ENCODE results near the gene PARD6B. TPM values are rescaled to one million over a fixed set of nuclear protein-coding genes. Genes with fewer than 3 reads are reported as not detected.
A peak's percentile ranks its signal among the peaks of the same experiment; 100 is the strongest.

Gene PARD6B
- total RNA-seq, 2 donors from 2014 or later = 29.0 to 36.7 TPM

DNA sequence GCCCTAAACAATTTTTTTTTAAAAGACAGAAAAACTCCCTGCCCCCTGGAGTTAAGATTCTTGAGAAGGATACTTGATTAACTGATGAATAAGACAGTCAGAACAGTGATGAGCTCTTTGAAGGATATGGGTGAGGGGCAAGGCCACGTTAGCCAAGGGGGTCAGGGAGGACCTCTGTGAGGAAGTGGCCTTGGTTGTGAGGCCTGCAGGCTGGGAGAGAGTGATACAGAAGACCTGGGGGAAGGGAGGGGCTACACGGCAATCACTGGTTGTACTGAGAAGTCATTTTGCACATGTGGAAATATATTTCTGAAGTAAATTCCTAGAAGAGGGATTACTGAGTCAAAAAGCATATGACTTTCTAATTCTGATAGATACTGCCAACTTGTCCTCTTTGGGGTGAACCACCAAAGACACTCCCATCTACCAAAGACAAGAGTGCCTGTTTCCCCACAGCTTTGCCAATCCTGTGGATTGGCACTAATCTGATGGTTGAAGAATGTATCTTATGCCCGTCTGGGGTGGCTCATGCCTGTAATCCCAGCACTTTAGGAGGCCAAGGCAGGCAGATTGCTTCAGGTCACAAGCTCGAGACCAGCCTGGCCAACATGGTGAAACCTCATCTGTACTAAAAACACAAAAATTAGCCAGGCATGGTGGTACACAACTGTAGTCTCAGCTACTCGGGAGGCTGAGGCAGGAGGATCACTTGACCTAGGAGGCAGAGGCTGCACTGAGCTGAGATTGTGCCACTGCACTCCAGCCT is 41.2 kb downstream of the PARD6B start:
- Mint-ChIP-seq H3K27ac (no peak overlapping the region), H3K4me1 (peaks cover 9% of the 10 kb centered on the region), H3K27me3 (ENCODE audit: insufficient read depth) (no peaks in the 10 kb centered on the region), H3K4me3 (no peak overlapping the region), H3K36me3 (ENCODE audit: low read depth) (no peaks in the 10 kb centered on the region), H3K9me3 (no peaks in the 10 kb centered on the region)
- H3K36me3 ChIP-seq (ENCODE audit: control insufficient read depth, insufficient read depth, low read length) = no peaks in the 10 kb centered on the region
- DNase-seq = peak; percentile 20
- H3K4me1 ChIP-seq (ENCODE audit: control insufficient read depth, insufficient read depth, low read length) = peaks cover 3% of the 10 kb centered on the region
- TF ChIP-seq, protein P1, sequence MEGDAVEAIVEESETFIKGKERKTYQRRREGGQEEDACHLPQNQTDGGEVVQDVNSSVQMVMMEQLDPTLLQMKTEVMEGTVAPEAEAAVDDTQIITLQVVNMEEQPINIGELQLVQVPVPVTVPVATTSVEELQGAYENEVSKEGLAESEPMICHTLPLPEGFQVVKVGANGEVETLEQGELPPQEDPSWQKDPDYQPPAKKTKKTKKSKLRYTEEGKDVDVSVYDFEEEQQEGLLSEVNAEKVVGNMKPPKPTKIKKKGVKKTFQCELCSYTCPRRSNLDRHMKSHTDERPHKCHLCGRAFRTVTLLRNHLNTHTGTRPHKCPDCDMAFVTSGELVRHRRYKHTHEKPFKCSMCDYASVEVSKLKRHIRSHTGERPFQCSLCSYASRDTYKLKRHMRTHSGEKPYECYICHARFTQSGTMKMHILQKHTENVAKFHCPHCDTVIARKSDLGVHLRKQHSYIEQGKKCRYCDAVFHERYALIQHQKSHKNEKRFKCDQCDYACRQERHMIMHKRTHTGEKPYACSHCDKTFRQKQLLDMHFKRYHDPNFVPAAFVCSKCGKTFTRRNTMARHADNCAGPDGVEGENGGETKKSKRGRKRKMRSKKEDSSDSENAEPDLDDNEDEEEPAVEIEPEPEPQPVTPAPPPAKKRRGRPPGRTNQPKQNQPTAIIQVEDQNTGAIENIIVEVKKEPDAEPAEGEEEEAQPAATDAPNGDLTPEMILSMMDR (conservative IDR thresholded peaks at IDR 0.05) = no peak
- no peaks in the 10 kb centered on the region for H3K27me3 ChIP-seq (ENCODE audit: control insufficient read depth, insufficient read depth, low read length, poor library complexity, severe bottlenecking)
- 79 to 87% methylated on average over 4 to 5 of the region's 5 CpGs for WGBS, 2 experiments (ENCODE audit: insufficient coverage in 1 of 2, insufficient read length in 1 of 2)
- H3K9ac ChIP-seq (ENCODE audit: extremely low read depth, low read length, poor library complexity, severe bottlenecking) = no peak overlapping the region
- no peaks in the 10 kb centered on the region for H3K9me3 ChIP-seq (ENCODE audit: control insufficient read depth, low read length)
- H3K27ac ChIP-seq (ENCODE audit: low read depth, low read length) = no peak overlapping the region
- H3K4me3 ChIP-seq (ENCODE audit: low read length) = no peak overlapping the region

DNA sequence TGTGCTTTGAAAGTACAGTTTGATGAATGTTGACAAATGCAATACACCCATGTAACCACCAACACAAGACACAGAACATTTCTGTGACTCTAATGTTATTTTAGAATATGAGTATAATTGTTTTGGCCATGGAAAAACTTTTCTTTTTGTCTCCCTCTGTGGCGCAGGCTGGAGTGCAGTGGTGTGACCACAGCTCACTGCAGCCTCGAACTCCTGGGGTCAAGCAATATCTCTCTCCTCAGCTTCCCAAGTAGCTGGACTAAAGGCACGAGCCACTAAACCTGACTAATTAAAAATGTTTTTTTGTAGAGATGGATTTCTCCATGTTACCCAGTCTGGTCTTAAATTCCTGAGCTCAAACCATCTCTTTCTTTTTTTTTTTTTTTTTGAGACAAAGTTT is 43.1 kb downstream of the PARD6B start:
- 89 to 100% methylated on average over 2 to 3 of the region's 3 CpGs for WGBS, 2 experiments (ENCODE audit: insufficient coverage in 1 of 2, insufficient read length in 1 of 2)
- no peak overlapping the region for H3K4me3 Mint-ChIP-seq
- Histone ChIP-seq H3K27ac (ENCODE audit: low read depth, low read length) (no peak overlapping the region), H3K27me3 (ENCODE audit: control insufficient read depth, insufficient read depth, low read length, poor library complexity, severe bottlenecking) (no peaks in the 10 kb centered on the region), H3K9ac (ENCODE audit: extremely low read depth, low read length, poor library complexity, severe bottlenecking) (no peak overlapping the region), H3K4me3 (ENCODE audit: low read length) (no peak overlapping the region), H3K4me1 (ENCODE audit: control insufficient read depth, insufficient read depth, low read length) (peaks cover 3% of the 10 kb centered on the region), H3K36me3 (ENCODE audit: control insufficient read depth, insufficient read depth, low read length) (no peaks in the 10 kb centered on the region), H3K9me3 (ENCODE audit: control insufficient read depth, low read length) (no peaks in the 10 kb centered on the region)
- H3K4me1 Mint-ChIP-seq = peaks cover 4% of the 10 kb centered on the region
- TF ChIP-seq, protein P1 (conservative IDR thresholded peaks at IDR 0.05) = no peak
- H3K27ac Mint-ChIP-seq = no peak overlapping the region
- no peaks in the 10 kb centered on the region for H3K9me3 Mint-ChIP-seq
- H3K27me3 Mint-ChIP-seq (ENCODE audit: insufficient read depth) = no peaks in the 10 kb centered on the region
- no peaks in the 10 kb centered on the region for H3K36me3 Mint-ChIP-seq (ENCODE audit: low read depth)
- peak; percentile 24 for DNase-seq

DNA sequence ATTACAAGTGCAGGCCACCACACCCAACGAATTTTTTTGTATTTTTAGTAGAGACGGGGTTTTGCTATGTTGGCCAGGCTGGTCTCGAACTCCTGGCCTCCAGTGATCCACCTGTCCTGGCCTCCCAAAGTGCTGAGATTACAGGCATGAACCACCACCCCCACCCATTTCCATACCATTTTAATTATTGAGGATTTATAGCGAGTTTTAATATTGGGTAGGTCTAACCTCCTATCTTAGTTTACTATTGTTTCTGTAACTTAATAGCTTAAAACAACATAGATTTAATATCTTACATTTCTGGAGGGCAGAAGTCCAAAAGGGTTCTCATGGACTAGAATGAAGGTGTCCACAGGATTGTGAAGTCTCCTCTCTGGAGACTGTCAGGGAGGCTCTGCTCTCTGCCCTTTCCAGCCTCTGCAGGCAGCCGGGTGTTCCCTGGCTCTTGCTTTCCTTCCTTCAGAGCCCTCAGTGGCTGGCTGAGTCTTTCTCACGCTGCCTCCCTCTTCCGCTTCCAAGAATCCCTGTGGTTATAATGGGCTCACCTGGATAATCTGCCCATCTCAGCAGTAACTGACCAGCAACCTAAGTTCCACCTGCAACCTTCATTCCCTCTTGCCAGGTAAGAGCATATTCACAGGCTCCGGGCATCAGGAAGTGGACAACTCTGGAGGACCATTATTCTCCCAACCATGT is 44.9 kb downstream of the PARD6B start:
- TF ChIP-seq, protein P1 (conservative IDR thresholded peaks at IDR 0.05) = no peak
- Histone ChIP-seq H3K9me3 (ENCODE audit: control insufficient read depth, low read length) (no peaks in the 10 kb centered on the region), H3K27ac (ENCODE audit: low read depth, low read length) (no peak overlapping the region), H3K9ac (ENCODE audit: extremely low read depth, low read length, poor library complexity, severe bottlenecking) (no peak overlapping the region), H3K27me3 (ENCODE audit: control insufficient read depth, insufficient read depth, low read length, poor library complexity, severe bottlenecking) (no peaks in the 10 kb centered on the region), H3K4me1 (ENCODE audit: control insufficient read depth, insufficient read depth, low read length) (peaks cover 3% of the 10 kb centered on the region), H3K36me3 (ENCODE audit: control insufficient read depth, insufficient read depth, low read length) (no peaks in the 10 kb centered on the region), H3K4me3 (ENCODE audit: low read length) (no peak overlapping the region)
- Mint-ChIP-seq H3K27ac (no peak overlapping the region), H3K4me3 (no peak overlapping the region), H3K4me1 (peaks cover 4% of the 10 kb centered on the region), H3K9me3 (no peaks in the 10 kb centered on the region), H3K36me3 (ENCODE audit: low read depth) (no peaks in the 10 kb centered on the region), H3K27me3 (ENCODE audit: insufficient read depth) (peaks cover 2% of the 10 kb centered on the region)
- DNase-seq = peak; percentile 66
- 79 to 93% methylated on average over 5 to 7 of the region's 8 CpGs for WGBS, 2 experiments (ENCODE audit: insufficient coverage in 1 of 2, insufficient read length in 1 of 2)

All from endodermal cell (in vitro differentiated cells).